Neural progenitor cell (in vitro differentiated cells): ENCODE results near the gene ARHGEF4. TPM values are rescaled to one million over a fixed set of nuclear protein-coding genes. Genes with fewer than 3 reads are reported as not detected.

Experiments used
- DNase-seq: peaks from one replicate; pipeline ENCODE4 v3.0.0-alpha.2; 2016; ENCODE audit warnings: low spot score
- H2AFZ ChIP-seq: fragments of 200-600 bp; sonication (generic); replicated peaks from 2 replicates; pipeline ENCODE4 v1.6.1; 2016; ENCODE audit warnings: antibody characterized with exemption
- H3F3A ChIP-seq: fragments of 200-600 bp; sonication (generic); 2 replicates; pipeline ENCODE4 v1.6.1; 2016; ENCODE audit warnings: antibody characterized with exemption, low read depth
- H3K27ac ChIP-seq: fragments of 200-600 bp; sonication (generic); 2 replicates; pipeline ENCODE4 v1.5.1; 2016; ENCODE audit warnings: mild to moderate bottlenecking
- H3K27me3 ChIP-seq: fragments of 200-600 bp; sonication (generic); 2 replicates; pipeline ENCODE4 v1.6.1; 2016; ENCODE audit warnings: mild to moderate bottlenecking, moderate library complexity
- H3K36me3 ChIP-seq: fragments of 200-600 bp; sonication (generic); 2 replicates; pipeline ENCODE4 v1.5.1; 2016
- H3K4me1 ChIP-seq: fragments of 200-600 bp; sonication (generic); 2 replicates; pipeline ENCODE4 v1.6.1; 2016; ENCODE audit warnings: mixed run types
- H3K4me2 ChIP-seq: fragments of 200-600 bp; sonication (generic); 2 replicates; pipeline ENCODE4 v1.6.1; 2016
- H3K4me3 ChIP-seq: fragments of 200-600 bp; sonication (generic); 2 replicates; pipeline ENCODE4 v1.5.1; 2016
- H3K79me2 ChIP-seq: fragments of 200-600 bp; sonication (generic); 2 replicates; pipeline ENCODE4 v1.6.1; 2016; ENCODE audit warnings: low read depth
- H3K9ac ChIP-seq: fragments of 200-600 bp; sonication (generic); 2 replicates; pipeline ENCODE4 v1.6.1; 2016
- H3K9me3 ChIP-seq: fragments of 200-600 bp; sonication (generic); 2 replicates; pipeline ENCODE4 v1.5.1; 2016; ENCODE audit warnings: low read depth
- H4K20me1 ChIP-seq: fragments of 200-600 bp; sonication (generic); 2 replicates; pipeline ENCODE4 v1.6.1; 2016; ENCODE audit warnings: low read depth
- H3K27ac Mint-ChIP-seq: 3 replicates; pipeline ENCODE4 v1.8.0; 2021; ENCODE audit warnings: mixed read lengths
- H3K27me3 Mint-ChIP-seq: 2 replicates; pipeline ENCODE4 v1.8.0; 2022; ENCODE audit warnings: low read depth, mild to moderate bottlenecking, inconsistent platforms, moderate library complexity, mixed read lengths; ENCODE audit not compliant: insufficient read depth
- H3K36me3 Mint-ChIP-seq: 3 replicates; pipeline ENCODE4 v1.8.0; 2021; ENCODE audit warnings: mixed read lengths
- H3K4me1 Mint-ChIP-seq: 3 replicates; pipeline ENCODE4 v1.8.0; 2021; ENCODE audit warnings: mixed read lengths
- H3K4me3 Mint-ChIP-seq: 3 replicates; pipeline ENCODE4 v1.8.0; 2021; ENCODE audit warnings: mild to moderate bottlenecking, moderate library complexity, mixed read lengths
- H3K9me3 Mint-ChIP-seq: 3 replicates; pipeline ENCODE4 v1.8.0; 2020; ENCODE audit warnings: mixed read lengths
- EZH2 ChIP-seq: fragments of 200-600 bp; sonication (generic); IDR thresholded peaks from 2 replicates; pipeline ENCODE4 v1.6.1; 2017; ENCODE audit warnings: antibody characterized with exemption, mild to moderate bottlenecking, moderate library complexity
- EZH2phosphoT487 ChIP-seq: fragments of 200-600 bp; sonication (generic); IDR thresholded peaks from 2 replicates; pipeline ENCODE4 v1.6.1; 2017; ENCODE audit warnings: antibody characterized with exemption
- total RNA-seq: library from RNA; depleted of rRNA; stranded (reverse); fragments of >200 nt; gene quantifications from 2 replicates; pipeline ENCODE4 v1.2.3, GENCODE V29; 2015; ENCODE audit warnings: low replicate concordance
- TF ChIP-seq, protein P1 (sequence below): fragments of 200-600 bp; sonication (generic); IDR thresholded peaks from 2 replicates; pipeline ENCODE4 v1.5.1; 2017; ENCODE audit warnings: antibody characterized with exemption, mild to moderate bottlenecking

Gene ARHGEF4
- total RNA-seq, 1 donor from 2014 or later = 22.8 TPM

DNA sequence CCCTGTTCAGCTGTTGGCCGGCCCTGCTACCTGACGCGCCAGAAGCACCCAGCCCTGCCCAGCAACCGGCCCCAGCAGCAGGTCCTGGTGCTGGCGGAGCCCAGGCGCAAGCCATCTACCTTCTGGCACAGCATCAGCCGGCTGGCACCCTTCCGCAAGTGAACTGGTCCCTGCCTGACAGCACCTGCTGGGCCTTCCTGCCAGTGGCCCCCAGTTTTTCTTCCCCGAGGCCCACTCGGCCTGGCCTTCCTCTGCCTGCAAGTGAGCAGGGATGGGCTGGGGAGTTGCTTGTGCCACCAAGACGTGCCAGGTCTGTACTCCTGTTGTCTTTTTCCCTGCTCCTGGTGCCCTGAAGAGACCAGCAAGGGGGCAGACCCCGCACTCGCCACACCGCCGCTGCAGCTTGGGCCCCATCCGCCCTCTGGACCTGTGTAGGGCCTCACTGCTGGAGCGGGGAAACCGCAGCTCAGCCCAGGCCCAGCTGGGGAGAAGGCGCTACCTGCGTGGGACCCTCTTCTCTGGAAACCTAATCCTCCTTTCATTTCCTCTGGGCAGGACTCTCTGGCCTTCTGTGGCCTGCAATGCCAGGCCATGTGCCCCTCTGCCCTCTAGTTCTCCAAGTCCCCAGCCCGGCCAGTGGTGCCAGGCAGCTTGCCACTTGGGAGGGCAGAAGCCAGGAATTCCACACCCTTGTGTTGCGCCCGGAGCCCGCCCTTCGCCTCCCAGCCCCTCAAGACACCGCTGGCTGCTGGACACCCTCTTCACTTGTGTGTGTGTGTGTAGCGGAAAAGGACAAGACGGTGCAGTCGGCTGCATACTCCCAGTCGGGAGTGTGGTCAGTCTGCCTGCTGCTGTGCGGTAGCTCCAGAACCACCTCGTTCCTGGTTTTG lies 209.6 kb downstream of the ARHGEF4 start:
- Histone ChIP-seq H3K36me3 (no peaks in the 10 kb centered on the region), H3K4me2 (no peak overlapping the region), H3K27me3 (no peaks in the 10 kb centered on the region), H3K79me2 (peaks cover 14% of the 10 kb centered on the region), H3K4me3 (no peak overlapping the region), H3F3A (peaks cover 4% of the 10 kb centered on the region), H3K27ac (peak overlapping the region; percentile 13), H3K4me1 (no peaks in the 10 kb centered on the region), H4K20me1 (peaks cover 49% of the 10 kb centered on the region), H3K9me3 (no peaks in the 10 kb centered on the region), H2AFZ (no peak overlapping the region), H3K9ac (no peak overlapping the region)
- TF ChIP-seq, protein P1, sequence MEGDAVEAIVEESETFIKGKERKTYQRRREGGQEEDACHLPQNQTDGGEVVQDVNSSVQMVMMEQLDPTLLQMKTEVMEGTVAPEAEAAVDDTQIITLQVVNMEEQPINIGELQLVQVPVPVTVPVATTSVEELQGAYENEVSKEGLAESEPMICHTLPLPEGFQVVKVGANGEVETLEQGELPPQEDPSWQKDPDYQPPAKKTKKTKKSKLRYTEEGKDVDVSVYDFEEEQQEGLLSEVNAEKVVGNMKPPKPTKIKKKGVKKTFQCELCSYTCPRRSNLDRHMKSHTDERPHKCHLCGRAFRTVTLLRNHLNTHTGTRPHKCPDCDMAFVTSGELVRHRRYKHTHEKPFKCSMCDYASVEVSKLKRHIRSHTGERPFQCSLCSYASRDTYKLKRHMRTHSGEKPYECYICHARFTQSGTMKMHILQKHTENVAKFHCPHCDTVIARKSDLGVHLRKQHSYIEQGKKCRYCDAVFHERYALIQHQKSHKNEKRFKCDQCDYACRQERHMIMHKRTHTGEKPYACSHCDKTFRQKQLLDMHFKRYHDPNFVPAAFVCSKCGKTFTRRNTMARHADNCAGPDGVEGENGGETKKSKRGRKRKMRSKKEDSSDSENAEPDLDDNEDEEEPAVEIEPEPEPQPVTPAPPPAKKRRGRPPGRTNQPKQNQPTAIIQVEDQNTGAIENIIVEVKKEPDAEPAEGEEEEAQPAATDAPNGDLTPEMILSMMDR = no peak
- TF ChIP-seq EZH2 (no peak), EZH2phosphoT487 (no peak)
- peaks cover 7% of the 10 kb centered on the region for H3K4me1 Mint-ChIP-seq
- H3K27me3 Mint-ChIP-seq = peaks cover 6% of the 10 kb centered on the region
- H3K27ac Mint-ChIP-seq = no peak overlapping the region
- no peaks in the 10 kb centered on the region for H3K9me3 Mint-ChIP-seq
- H3K36me3 Mint-ChIP-seq = peaks cover 28% of the 10 kb centered on the region
- DNase-seq = no peak
- peak overlapping the region; percentile 46 for H3K4me3 Mint-ChIP-seq

DNA sequence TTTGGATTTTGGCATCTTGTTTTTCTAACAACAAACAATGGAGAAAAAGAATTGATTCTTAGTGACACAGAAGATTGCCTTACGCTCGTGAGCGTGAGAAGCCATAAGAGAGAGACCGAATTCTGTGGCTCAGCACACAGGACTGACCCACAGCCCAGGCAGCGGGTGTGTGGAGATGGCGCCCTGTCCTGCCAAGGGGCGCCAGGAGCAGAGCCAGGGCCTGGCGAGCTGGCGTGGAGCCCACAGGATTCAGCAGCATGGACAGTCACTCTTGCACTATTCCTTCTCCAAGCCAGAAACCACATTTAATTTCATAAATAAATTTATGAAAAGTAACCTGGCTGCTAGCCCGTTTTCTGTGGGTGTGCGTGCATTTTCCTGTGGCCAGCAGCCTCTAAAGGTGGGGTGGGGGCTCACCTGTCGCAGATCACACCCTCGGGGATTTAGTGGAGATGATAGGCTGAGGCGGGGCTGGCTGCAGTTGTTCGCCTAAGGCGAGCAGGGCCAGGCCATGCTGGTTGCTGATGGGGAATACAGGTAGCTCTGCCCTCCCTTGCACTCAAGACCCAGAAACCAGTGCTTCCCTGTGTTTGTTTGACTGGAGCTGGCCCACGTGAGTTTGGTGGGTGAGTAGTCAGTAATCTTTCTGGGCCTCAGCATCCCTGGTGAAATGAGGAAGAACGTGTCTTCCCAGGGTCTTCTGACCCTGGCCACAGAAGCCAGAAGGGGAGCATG lies 210.4 kb downstream of the ARHGEF4 start:
- Histone ChIP-seq H3K27me3 (no peaks in the 10 kb centered on the region), H2AFZ (no peak overlapping the region), H3K79me2 (peaks cover 21% of the 10 kb centered on the region), H4K20me1 (peaks cover 56% of the 10 kb centered on the region), H3K4me1 (no peaks in the 10 kb centered on the region), H3F3A (peaks cover 4% of the 10 kb centered on the region), H3K36me3 (peaks cover 3% of the 10 kb centered on the region), H3K27ac (no peak overlapping the region), H3K4me3 (no peak overlapping the region), H3K9me3 (no peaks in the 10 kb centered on the region), H3K4me2 (no peak overlapping the region), H3K9ac (no peak overlapping the region)
- TF ChIP-seq EZH2 = no peak
- TF ChIP-seq EZH2phosphoT487 = no peak
- TF ChIP-seq, protein P1 = no peak
- no peak for DNase-seq
- peaks cover 32% of the 10 kb centered on the region for H3K36me3 Mint-ChIP-seq
- H3K4me3 Mint-ChIP-seq = peak overlapping the region; percentile 46
- peaks cover 5% of the 10 kb centered on the region for H3K4me1 Mint-ChIP-seq
- H3K9me3 Mint-ChIP-seq = no peaks in the 10 kb centered on the region
- peaks cover 6% of the 10 kb centered on the region for H3K27me3 Mint-ChIP-seq
- H3K27ac Mint-ChIP-seq = no peak overlapping the region

DNA sequence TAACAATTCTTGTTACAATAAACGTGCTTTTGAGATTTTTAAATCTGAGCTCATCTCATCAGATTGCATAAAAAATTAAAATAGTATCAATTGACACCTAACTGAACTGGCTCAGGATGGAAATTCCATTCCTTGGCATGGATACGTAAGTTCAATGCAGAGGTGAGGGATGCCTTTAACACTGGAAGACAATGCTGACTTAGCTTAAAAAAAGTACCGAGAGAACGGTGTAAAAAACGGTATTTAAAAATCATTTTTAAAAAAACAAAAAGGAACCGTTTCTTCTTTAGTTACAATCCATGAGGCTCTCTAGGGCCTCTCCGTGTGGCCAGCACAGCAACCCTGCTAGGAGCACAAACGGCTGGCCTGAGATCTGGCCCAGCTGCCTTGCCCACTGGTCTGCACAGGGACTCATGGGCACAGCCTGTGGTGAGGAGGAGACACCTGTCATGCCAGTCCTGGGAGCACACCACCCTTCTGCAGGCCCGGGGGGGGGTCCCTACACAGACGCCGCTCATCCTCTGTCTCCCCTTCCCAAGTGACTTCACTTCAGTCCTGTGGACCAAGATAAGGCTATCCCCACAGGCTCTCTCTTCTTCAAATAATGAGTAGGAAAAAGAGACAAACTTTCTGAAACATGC lies 211.3 kb downstream of the ARHGEF4 start:
- no peaks in the 10 kb centered on the region for H3K9me3 ChIP-seq
- H3K27ac ChIP-seq = no peak overlapping the region
- H3K9ac ChIP-seq = no peak overlapping the region
- H3K36me3 ChIP-seq = peaks cover 3% of the 10 kb centered on the region
- Mint-ChIP-seq H3K27ac (no peak overlapping the region), H3K36me3 (peaks cover 38% of the 10 kb centered on the region), H3K27me3 (peaks cover 6% of the 10 kb centered on the region), H3K4me3 (no peak overlapping the region), H3K4me1 (peaks cover 2% of the 10 kb centered on the region), H3K9me3 (no peaks in the 10 kb centered on the region)
- no peak overlapping the region for H2AFZ ChIP-seq
- H3K4me1 ChIP-seq = no peaks in the 10 kb centered on the region
- no peaks in the 10 kb centered on the region for H3K27me3 ChIP-seq
- TF ChIP-seq EZH2phosphoT487 (no peak), EZH2 (no peak)
- TF ChIP-seq, protein P1 = no peak
- no peak overlapping the region for H3K4me3 ChIP-seq
- no peak overlapping the region for H3K4me2 ChIP-seq
- H3K79me2 ChIP-seq = peaks cover 29% of the 10 kb centered on the region
- peaks cover 4% of the 10 kb centered on the region for H3F3A ChIP-seq
- peaks cover 64% of the 10 kb centered on the region for H4K20me1 ChIP-seq
- DNase-seq = no peak
